HepG2 (cell line): ENCODE measurements around the gene ATAD3A. TPM values are rescaled to one million over a fixed set of nuclear protein-coding genes. Genes with fewer than 3 reads are reported as not detected.

Experiments used
- ATAC-seq: fragments of 200-7000 bp; cut with Tn5 transposase; 3 replicates; pipeline ENCODE4 v1.9.1; 2020; ENCODE audit warnings: mild to moderate bottlenecking, moderate library complexity
- BruUV-seq: library from RNA; stranded (reverse); fragments of 400-500 nt; replicated peaks from 2 replicates; lab custom pipeline; 2021; lab: Mats Ljungman, UMichigan
- CTCF ChIA-PET: fragments of 300-600 bp; formaldehyde crosslinking; extraction: SDS; loops from one replicate; lab custom pipeline; 2021; ENCODE audit warnings: low total read pairs, inconsistent platforms, low intra/inter-chr PET ratio; lab: Yijun Ruan, JAX
- POLR2A ChIA-PET: fragments of 350-600 bp; sonication (Branson Sonifier 250); formaldehyde crosslinking; loops from one replicate; lab custom pipeline; 2020; ENCODE audit warnings: antibody characterized with exemption, inconsistent platforms; lab: Yijun Ruan, JAX
- DNase-seq: peaks from one replicate; pipeline ENCODE4 v3.0.0-alpha.2; 2015; ENCODE audit warnings: low spot score
- FAIRE-seq: peaks from 3 replicates; lab custom pipeline; 2011; peaks lifted over from hg19 to GRCh38; lab: Jason Lieb, UNC
- H2AFZ ChIP-seq: one replicate; pipeline ENCODE4 v1.6.1; 2011; ENCODE audit warnings: low read length, inconsistent platforms
- H3K27ac ChIP-seq: fragments of 300-600 bp; 3 replicates; pipeline ENCODE4 v1.8.0; 2011; ENCODE audit warnings: mixed run types, mild to moderate bottlenecking, mixed read lengths, low read length, inconsistent platforms; ENCODE audit not compliant: insufficient read depth; ENCODE audit errors: extremely low read length
- H3K27me3 ChIP-seq, 2 experiments: fragments of 200-600 bp in 1 of 2; 2 replicates in 1 of 2; 3 replicates in 1 of 2; pipeline versions ENCODE4 v1.6.0 to v1.8.0; 2011; ENCODE audit warnings: low read length in 2 of 2, mild to moderate bottlenecking in 2 of 2, moderate library complexity in 2 of 2, inconsistent platforms in 1 of 2; ENCODE audit not compliant: insufficient read depth in 2 of 2, control insufficient read depth in 1 of 2
- H3K36me3 ChIP-seq, 2 experiments: fragments of 200-600 bp in 1 of 2; replicated peaks in 1 of 2; 2 replicates in 1 of 2; 3 replicates in 1 of 2; pipeline versions ENCODE4 v1.5.1 to v1.8.0; 2011; ENCODE audit warnings: low read length in 2 of 2, inconsistent platforms in 1 of 2; ENCODE audit not compliant: insufficient read depth in 2 of 2, control insufficient read depth in 1 of 2
- H3K4me1 ChIP-seq: 2 replicates; pipeline ENCODE4 v1.5.1; 2012; ENCODE audit warnings: low read length, inconsistent platforms; ENCODE audit not compliant: insufficient read depth
- H3K4me2 ChIP-seq: 2 replicates; pipeline ENCODE4 v1.6.0; 2011; ENCODE audit warnings: low read depth, low read length, inconsistent platforms
- H3K4me3 ChIP-seq, 3 experiments: fragments of 200-600 bp in 1 of 3; sonication (generic), shearing (Covaris generic) in 1 of 3; replicated peaks in 1 of 3; 2 replicates each; pipeline ENCODE4 v1.5.1; 2011 to 2016; ENCODE audit warnings: low read length in 3 of 3, inconsistent platforms in 2 of 3, low read depth in 2 of 3, mild to moderate bottlenecking in 2 of 3, control low read depth in 1 of 3, mixed read lengths in 1 of 3; ENCODE audit not compliant: insufficient read depth in 1 of 3
- H3K79me2 ChIP-seq: one replicate; pipeline ENCODE4 v1.6.1; 2011; ENCODE audit warnings: low read length, inconsistent platforms; ENCODE audit not compliant: insufficient read depth
- H3K9ac ChIP-seq: 2 replicates; pipeline ENCODE4 v1.6.0; 2011; ENCODE audit warnings: mild to moderate bottlenecking, low read depth, low read length, inconsistent platforms; ENCODE audit not compliant: insufficient read depth
- H3K9me3 ChIP-seq: 2 replicates; pipeline ENCODE4 v1.5.1; 2012; ENCODE audit warnings: mild to moderate bottlenecking, low read length
- H4K20me1 ChIP-seq: 2 replicates; pipeline ENCODE4 v1.6.0; 2011; ENCODE audit warnings: inconsistent platforms, mild to moderate bottlenecking, low read length, moderate library complexity; ENCODE audit not compliant: insufficient read depth
- EED ChIP-seq: sonication (generic); formaldehyde crosslinking; IDR thresholded peaks from 2 replicates; pipeline ENCODE4 v1.5.0; 2020; ENCODE audit warnings: mild to moderate bottlenecking, missing genetic modification reagents
- GTF2F1 ChIP-seq: fragments of 150-350 bp; IDR thresholded peaks from 2 replicates; pipeline ENCODE4 v1.6.1; 2014; ENCODE audit warnings: low read length
- HDAC2 ChIP-seq: sonication (generic); formaldehyde crosslinking; IDR thresholded peaks from 2 replicates; pipeline ENCODE4 v1.4.0; 2020; ENCODE audit warnings: missing genetic modification reagents
- HMGXB3 ChIP-seq: sonication (generic); formaldehyde crosslinking; IDR thresholded peaks from 2 replicates; pipeline ENCODE4 v1.4.0; 2020; ENCODE audit warnings: missing genetic modification reagents, borderline replicate concordance
- HNRNPL ChIP-seq: fragments of 200-400 bp; formaldehyde crosslinking; IDR thresholded peaks from 2 replicates; pipeline ENCODE4 v1.6.1; 2017; ENCODE audit warnings: mild to moderate bottlenecking, low read depth, low read length
- PREB ChIP-seq: sonication (generic); formaldehyde crosslinking; IDR thresholded peaks from 2 replicates; pipeline ENCODE4 v1.4.0; 2020; ENCODE audit warnings: missing genetic modification reagents
- TBP ChIP-seq: sonication (generic); formaldehyde crosslinking; IDR thresholded peaks from 2 replicates; pipeline ENCODE4 v1.5.0; 2020; ENCODE audit warnings: missing genetic modification reagents
- ZNF207 ChIP-seq: fragments of 450-650 bp; IDR thresholded peaks from 2 replicates; pipeline ENCODE4 v1.6.1; 2016; ENCODE audit warnings: antibody characterized with exemption, borderline replicate concordance
- WGBS: methylation state at CpG from one replicate; pipeline ENCODE4 v1.1.6; 2017; ENCODE audit warnings: low lambda C conversion rate; 5-methylcytosine and 5-hydroxymethylcytosine counted together
- in situ Hi-C: cut with HindIII; loops from 2 replicates; pipeline ENCODE4 v1.10.0; 2017; ENCODE audit warnings: low pct_unique_long_range_greater_than_20kb; ENCODE audit not compliant: extremely low pct_ligation_motif_present
- intact Hi-C: fragments of 100-400 bp; cut with micrococcal nuclease; formaldehyde crosslinking; loops from one replicate; pipeline ENCODE4 v1.10.0; 2022; ENCODE audit not compliant: unreplicated experiment
- polyA plus RNA-seq, 8 experiments: library from polyadenylated mRNA; depleted of rRNA in 3 of 8; stranded (reverse) in 7 of 8; unstranded in 1 of 8; fragments of >200 nt; fragmentation: Illumina TruSeq in 4 of 8; extraction: Trizol in 4 of 8; gene quantifications; 2 replicates each; pipeline versions ENCODE4 v1.2.1 to v1.2.3, GENCODE V29; 2011 to 2016; ENCODE audit warnings: low read depth in 4 of 8, missing spikeins in 1 of 8, mixed read lengths in 1 of 8; ENCODE audit not compliant: insufficient read depth in 1 of 8
- total RNA-seq, 5 experiments: library from RNA; depleted of rRNA; stranded (reverse); fragments of >200 nt; fragmentation: Illumina TruSeq; extraction: Trizol; gene quantifications; 2 replicates each; pipeline ENCODE4 v1.2.3, GENCODE V29; 2016; ENCODE audit warnings: low read depth in 1 of 5

The ATAD3A gene
- total and polyA plus RNA-seq, 2 of the 13 experiments (the other 11 are each of a cell fraction or from before 2014, with no cell fraction given): 10.6 to 49.0 TPM

- CTCF ChIA-PET: no interaction called here
- no peak for FAIRE-seq
These were observed 6.1 kb downstream of the ATAD3A start for GRCh38 chr1:1517973-1518620.

More at GRCh38 chr1:1517973-1518620, 6.1 kb downstream of the ATAD3A start:
- BruUV-seq: no TSS peak
- Histone ChIP-seq H2AFZ (no peak overlapping the region), H3K4me2 (no peak overlapping the region), H3K4me1 (no peaks in the 10 kb centered on the region), H3K36me3 (peaks cover 6 to 30% of the 10 kb centered on the region in 2 experiments; a peak in 4 of 5 replicates), H3K27me3 (no peaks in the 10 kb centered on the region), H3K79me2 (peaks cover 12% of the 10 kb centered on the region), H3K9me3 (no peaks in the 10 kb centered on the region), H3K4me3 (no peak overlapping the region), H3K9ac (no peak overlapping the region), H4K20me1 (no peaks in the 10 kb centered on the region), H3K27ac (no peak overlapping the region)
- ATAC-seq (no peak), DNase-seq (no peak)
- in situ Hi-C loops: no loop called here
- WGBS: 97% methylated on average over 26 of the region's 28 CpGs
- intact Hi-C loops: no loop called here
- TF ChIP-seq HMGXB3 (CRISPR knock-in tag) (no peak), PREB (no peak), EED (CRISPR knock-in tag) (no peak), ZNF207 (no peak), GTF2F1 (no peak), TBP (CRISPR knock-in tag) (no peak), HNRNPL (0 out of 2 replicates have a peak, but pooled peaks have one; percentile 40), HDAC2 (CRISPR knock-in tag) (no peak)
- POLR2A ChIA-PET: no interaction called here
